Ishikawa (cell line): ENCODE measurements around the gene LRP1.

Experiments used
- CEBPB ChIP-seq: IDR thresholded peaks from 2 replicates; pipeline ENCODE4 v1.6.1; 2012
- CREB1 ChIP-seq: IDR thresholded peaks from 2 replicates; pipeline ENCODE4 v1.6.1; 2012; ENCODE audit warnings: low read depth
- EGR1 ChIP-seq: IDR thresholded peaks from 2 replicates; pipeline ENCODE4 v1.6.1; 2012
- EP300 ChIP-seq: IDR thresholded peaks from 2 replicates; pipeline ENCODE4 v1.6.1; 2012; ENCODE audit warnings: borderline replicate concordance
- FOXM1 ChIP-seq: IDR thresholded peaks from 2 replicates; pipeline ENCODE4 v1.6.1; 2012; ENCODE audit warnings: low read depth, borderline replicate concordance
- MAX ChIP-seq: IDR thresholded peaks from 2 replicates; pipeline ENCODE4 v1.6.1; 2012
- NFIC ChIP-seq: IDR thresholded peaks from 2 replicates; pipeline ENCODE4 v1.6.1; 2012
- RAD21 ChIP-seq: IDR thresholded peaks from 2 replicates; pipeline ENCODE4 v1.6.1; 2012; ENCODE audit warnings: low read depth
- REST ChIP-seq: IDR thresholded peaks from 2 replicates; pipeline ENCODE4 v1.6.1; 2012; ENCODE audit warnings: low read depth, mild to moderate bottlenecking
- TAF1 ChIP-seq: IDR thresholded peaks from 2 replicates; pipeline ENCODE4 v1.6.1; 2012; ENCODE audit warnings: low read depth, mild to moderate bottlenecking
- TCF12 ChIP-seq: IDR thresholded peaks from 2 replicates; pipeline ENCODE4 v1.6.1; 2012; ENCODE audit warnings: low read depth
- TEAD4 ChIP-seq: IDR thresholded peaks from 2 replicates; pipeline ENCODE4 v1.6.1; 2012
- USF1 ChIP-seq: IDR thresholded peaks from 2 replicates; pipeline ENCODE4 v1.6.1; 2012
- YY1 ChIP-seq: IDR thresholded peaks from 2 replicates; pipeline ENCODE4 v1.6.1; 2012; ENCODE audit warnings: low read depth
- ZBTB7A ChIP-seq: IDR thresholded peaks from 2 replicates; pipeline ENCODE4 v1.6.1; 2012; ENCODE audit warnings: low read depth

Gene LRP1

GRCh38 chr12:57116580-57117281, 11.6 kb upstream of the LRP1 start:
- TF ChIP-seq CEBPB: no peak
- TF ChIP-seq EP300: no peak
- TF ChIP-seq FOXM1: no peak
- no peak for TF ChIP-seq YY1
- TF ChIP-seq REST: no peak
- TF ChIP-seq NFIC: no peak
- TF ChIP-seq USF1: no peak
- no peak for TF ChIP-seq TAF1
- no peak for TF ChIP-seq ZBTB7A
- no peak for TF ChIP-seq EGR1
- TF ChIP-seq CREB1: no peak
- no peak for TF ChIP-seq RAD21
- no peak for TF ChIP-seq TEAD4
- no peak for TF ChIP-seq TCF12

- TF ChIP-seq EGR1: no peak
- no peak for TF ChIP-seq USF1
- no peak for TF ChIP-seq EP300
- TF ChIP-seq FOXM1: no peak
- TF ChIP-seq REST: no peak
- no peak for TF ChIP-seq YY1
- TF ChIP-seq CREB1: no peak
- TF ChIP-seq NFIC: no peak
- TF ChIP-seq TAF1: no peak
- no peak for TF ChIP-seq TEAD4
- TF ChIP-seq ZBTB7A: no peak
Observed at GRCh38 chr12:57118711-57119271, 9.5 kb upstream of the LRP1 start.

GRCh38 chr12:57119294-57120085, 8.8 kb upstream of the LRP1 start:
- TF ChIP-seq EGR1 (no peak), TEAD4 (no peak), CEBPB (no peak), REST (no peak), FOXM1 (no peak), NFIC (no peak), RAD21 (no peak), CREB1 (no peak), EP300 (no peak), TAF1 (no peak), YY1 (no peak), USF1 (no peak), TCF12 (no peak), ZBTB7A (no peak), MAX (no peak)
